ENCODE data around the gene SPHK1.
A peak's percentile ranks its signal among the peaks of the same experiment; 100 is the strongest.

DNA sequence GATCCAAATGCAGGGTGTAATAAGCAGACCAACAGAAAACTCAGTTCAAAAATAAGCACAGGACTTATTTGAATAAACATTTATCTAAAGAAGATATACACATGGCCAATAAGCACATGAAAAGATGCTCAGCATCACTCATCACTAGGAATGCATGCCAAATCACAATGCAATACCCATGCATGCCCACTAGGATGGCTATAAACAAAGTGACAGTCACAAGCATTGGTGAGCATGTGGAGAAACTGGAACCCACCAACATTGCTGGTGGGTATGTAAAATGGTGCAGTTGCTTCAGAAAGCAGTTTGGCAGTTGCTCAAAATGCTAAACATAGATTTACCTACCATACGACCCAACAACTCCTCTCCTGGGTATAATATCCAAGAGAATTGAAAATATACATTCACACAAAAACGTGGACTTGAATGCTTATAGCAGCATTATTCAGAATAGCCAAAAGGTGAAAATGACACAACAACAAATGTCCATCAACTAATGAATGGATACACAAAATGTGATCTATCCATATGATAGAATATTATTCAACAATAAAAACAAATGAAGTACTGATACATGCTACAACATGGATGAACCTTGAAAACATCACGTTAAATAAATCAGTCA is 48.4 kb downstream of the SPHK1 start:
- TF ChIP-seq, protein P1, sequence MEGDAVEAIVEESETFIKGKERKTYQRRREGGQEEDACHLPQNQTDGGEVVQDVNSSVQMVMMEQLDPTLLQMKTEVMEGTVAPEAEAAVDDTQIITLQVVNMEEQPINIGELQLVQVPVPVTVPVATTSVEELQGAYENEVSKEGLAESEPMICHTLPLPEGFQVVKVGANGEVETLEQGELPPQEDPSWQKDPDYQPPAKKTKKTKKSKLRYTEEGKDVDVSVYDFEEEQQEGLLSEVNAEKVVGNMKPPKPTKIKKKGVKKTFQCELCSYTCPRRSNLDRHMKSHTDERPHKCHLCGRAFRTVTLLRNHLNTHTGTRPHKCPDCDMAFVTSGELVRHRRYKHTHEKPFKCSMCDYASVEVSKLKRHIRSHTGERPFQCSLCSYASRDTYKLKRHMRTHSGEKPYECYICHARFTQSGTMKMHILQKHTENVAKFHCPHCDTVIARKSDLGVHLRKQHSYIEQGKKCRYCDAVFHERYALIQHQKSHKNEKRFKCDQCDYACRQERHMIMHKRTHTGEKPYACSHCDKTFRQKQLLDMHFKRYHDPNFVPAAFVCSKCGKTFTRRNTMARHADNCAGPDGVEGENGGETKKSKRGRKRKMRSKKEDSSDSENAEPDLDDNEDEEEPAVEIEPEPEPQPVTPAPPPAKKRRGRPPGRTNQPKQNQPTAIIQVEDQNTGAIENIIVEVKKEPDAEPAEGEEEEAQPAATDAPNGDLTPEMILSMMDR (IDR thresholded peaks at IDR 0.05): peak in 1 of 4 experiments; percentile 8
- TF ChIP-seq POLR2A (IDR thresholded peaks at IDR 0.05) (no peak), POLR2AphosphoS5 (IDR thresholded peaks at IDR 0.05) (no peak)
